Astrocyte of the cerebellum (primary cell): ENCODE measurements around the gene SCMH1.

ENCODE experiments used
- DNase-seq: peaks from one replicate; pipeline ENCODE4 v3.0.0-alpha.2; 2011; ENCODE audit warnings: low read depth
- H3K4me3 ChIP-seq: 2 replicates; pipeline ENCODE4 v1.5.1; 2011; ENCODE audit warnings: mild to moderate bottlenecking, low read depth, low read length, moderate library complexity
- in situ Hi-C: cut with HindIII; loops from 2 replicates; pipeline ENCODE4 v1.10.0; 2017; ENCODE audit warnings: low sequenced_read_pairs
- TF ChIP-seq, protein P1 (sequence below): IDR thresholded peaks from 2 replicates; pipeline ENCODE4 v1.5.1; 2012; ENCODE audit warnings: low read length, low read depth, moderate library complexity, mild to moderate bottlenecking; ENCODE audit errors: missing control alignments

The SCMH1 gene

DNA sequence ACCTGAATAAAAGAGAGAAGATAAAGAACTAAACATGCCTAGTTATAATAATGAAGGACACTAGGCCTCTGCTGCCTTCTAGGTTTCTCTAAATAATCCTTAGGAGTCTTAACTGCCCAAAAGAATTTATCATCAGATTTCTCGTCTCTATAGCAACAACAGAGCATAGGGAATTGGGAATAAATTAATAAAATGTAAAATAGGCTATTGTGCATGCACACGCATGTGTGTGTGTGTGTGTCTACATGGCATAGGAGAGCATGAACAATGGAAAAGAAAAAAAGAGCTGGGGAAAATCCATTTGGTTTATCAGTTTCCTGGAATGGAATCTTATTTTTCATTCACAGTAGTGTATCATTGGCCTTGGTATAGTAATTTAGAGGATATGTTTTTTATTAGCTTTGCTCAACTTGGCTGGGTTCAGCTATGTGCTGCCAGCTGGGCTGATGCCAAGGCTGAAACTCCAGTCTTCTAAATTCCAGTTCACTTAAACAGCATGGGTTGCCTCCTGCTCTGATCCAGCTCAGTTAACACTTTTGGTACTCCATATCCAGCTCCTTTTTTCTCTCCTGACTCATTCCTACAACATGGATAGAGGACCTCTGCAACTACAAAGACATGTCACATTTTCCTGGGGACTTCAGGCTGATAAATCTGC lies 140.0 kb downstream of the SCMH1 start:
- H3K4me3 ChIP-seq: no peak overlapping the region
- TF ChIP-seq, protein P1, sequence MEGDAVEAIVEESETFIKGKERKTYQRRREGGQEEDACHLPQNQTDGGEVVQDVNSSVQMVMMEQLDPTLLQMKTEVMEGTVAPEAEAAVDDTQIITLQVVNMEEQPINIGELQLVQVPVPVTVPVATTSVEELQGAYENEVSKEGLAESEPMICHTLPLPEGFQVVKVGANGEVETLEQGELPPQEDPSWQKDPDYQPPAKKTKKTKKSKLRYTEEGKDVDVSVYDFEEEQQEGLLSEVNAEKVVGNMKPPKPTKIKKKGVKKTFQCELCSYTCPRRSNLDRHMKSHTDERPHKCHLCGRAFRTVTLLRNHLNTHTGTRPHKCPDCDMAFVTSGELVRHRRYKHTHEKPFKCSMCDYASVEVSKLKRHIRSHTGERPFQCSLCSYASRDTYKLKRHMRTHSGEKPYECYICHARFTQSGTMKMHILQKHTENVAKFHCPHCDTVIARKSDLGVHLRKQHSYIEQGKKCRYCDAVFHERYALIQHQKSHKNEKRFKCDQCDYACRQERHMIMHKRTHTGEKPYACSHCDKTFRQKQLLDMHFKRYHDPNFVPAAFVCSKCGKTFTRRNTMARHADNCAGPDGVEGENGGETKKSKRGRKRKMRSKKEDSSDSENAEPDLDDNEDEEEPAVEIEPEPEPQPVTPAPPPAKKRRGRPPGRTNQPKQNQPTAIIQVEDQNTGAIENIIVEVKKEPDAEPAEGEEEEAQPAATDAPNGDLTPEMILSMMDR: no peak
- in situ Hi-C loops: no loop called here
- DNase-seq: peak; percentile 98

DNA sequence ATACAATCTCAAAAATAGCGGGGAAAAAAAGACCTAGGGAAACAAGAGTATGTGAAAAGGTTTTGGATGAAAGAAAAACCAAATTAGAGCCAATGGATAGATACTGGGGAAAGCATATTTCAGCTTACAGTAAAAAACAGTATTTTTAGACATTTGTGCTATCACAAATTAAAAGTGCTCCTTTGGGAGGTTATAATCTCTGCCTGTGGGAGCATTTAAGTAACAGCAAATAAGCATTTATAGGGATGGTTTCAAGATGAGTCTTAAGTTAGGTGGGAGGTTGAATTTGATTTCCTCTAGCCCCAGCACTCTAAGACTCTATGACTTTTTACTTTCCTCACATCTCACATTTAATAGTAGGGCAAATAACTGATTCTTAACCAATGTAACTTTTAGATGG lies 141.0 kb downstream of the SCMH1 start:
- no peak overlapping the region for H3K4me3 ChIP-seq
- TF ChIP-seq, protein P1: no peak
- no peak for DNase-seq
- in situ Hi-C loops: no loop called here

DNA sequence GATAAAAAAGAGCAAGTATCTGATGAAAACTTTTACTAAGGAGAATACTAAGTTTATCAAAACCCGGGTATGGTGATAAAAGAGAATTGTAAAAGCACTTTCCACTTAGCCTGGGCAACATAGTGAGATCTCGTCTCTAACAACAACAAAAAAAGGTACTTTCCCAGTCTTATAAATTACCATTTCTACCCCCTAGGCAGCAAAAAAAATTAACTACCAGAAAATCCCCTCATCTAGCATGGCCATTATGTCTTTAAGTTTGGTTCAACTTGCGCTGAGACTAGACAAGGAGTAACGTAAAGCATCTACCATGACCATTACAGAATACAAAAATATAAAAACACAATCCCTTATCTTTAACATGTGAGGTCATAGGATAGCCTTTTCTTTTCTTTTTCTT lies 141.9 kb downstream of the SCMH1 start:
- in situ Hi-C loops: no loop called here
- TF ChIP-seq, protein P1: no peak
- H3K4me3 ChIP-seq: no peak overlapping the region
- no peak for DNase-seq

DNA sequence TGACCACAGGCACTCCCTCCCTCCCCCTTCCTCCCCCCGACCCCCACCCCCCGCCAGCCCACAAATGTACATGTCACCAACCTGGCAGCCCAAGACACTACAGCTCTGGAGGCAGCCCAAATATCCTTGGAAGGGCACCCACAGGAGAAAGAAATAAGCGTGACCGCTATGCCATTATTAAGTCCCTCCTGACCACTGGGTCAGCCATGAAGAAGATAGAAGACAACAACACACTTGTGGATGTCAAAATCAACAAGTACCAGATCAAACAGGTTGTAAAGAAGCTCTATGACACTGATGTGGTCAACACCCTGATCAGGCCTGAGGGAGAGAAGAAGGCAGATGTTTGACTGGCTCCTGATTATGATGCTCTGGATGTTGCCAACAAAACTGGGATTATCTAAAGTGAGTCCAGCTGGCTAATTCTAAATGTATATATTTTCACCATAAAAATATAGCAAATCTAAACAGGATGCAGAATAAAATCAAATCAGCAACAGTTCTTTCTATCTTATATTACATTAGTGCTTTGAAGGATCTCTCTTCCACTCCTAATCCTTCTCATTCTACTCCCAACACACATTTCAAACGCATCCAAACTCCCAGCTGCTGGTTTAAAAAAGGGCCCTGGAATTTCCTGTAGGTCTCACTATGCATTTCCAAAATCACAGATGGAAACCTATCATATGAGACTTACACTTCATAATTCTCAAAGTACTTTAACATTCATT lies 143.2 kb downstream of the SCMH1 start:
- TF ChIP-seq, protein P1: no peak
- in situ Hi-C loops: loop anchor here (10.0 kb wide), 1 partner anchor 64 kb away; no protein-coding TSS in a partner anchor

DNA sequence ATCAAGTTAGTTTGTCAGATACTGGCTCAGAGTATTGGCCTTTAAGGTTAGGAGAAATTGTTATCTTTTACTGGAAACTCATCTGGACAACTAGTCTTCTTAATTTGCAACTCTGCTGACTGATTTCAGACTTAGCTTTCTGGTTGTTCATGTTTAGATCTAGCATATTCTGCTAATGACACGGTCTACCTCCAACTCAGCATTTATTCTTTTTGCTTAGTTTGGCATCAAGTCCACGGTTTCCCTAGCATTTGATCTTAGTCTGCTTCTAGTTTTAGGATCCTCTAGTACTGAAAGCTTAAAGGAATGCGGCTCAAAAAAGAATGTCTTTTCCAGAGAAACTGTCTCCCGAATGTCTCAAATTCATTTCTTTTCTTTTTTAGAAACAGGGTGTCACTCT lies 145.0 kb downstream of the SCMH1 start:
- H3K4me3 ChIP-seq: no peak overlapping the region
- in situ Hi-C loops: loop anchor here (10.0 kb wide), 1 partner anchor 62 kb away; no protein-coding TSS in a partner anchor
- DNase-seq: no peak
- TF ChIP-seq, protein P1: no peak

More for the DNA sequence above, 143.2 kb downstream of the SCMH1 start:
- no peak overlapping the region for H3K4me3 ChIP-seq
- DNase-seq: no peak

DNA sequence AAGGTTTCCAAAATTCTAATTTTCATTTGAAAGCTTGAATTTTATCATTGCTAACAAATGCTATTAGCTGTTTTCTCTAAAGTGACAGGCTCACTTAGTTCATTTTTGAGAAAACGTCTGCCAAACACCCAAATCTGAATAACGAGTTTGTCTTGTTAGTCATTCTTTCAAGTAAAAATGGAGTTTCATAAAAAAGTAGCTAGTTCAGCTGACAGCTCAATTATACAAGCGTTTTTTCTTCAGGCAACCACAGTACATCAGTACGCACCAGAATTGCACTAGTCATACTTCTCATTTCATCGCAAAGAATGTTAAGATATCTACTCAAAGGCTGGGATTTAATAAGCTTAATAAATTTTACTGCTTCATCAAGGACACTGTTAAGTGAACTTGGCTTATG lies 148.3 kb downstream of the SCMH1 start:
- DNase-seq: no peak
- in situ Hi-C loops: loop anchor here (10.0 kb wide), 1 partner anchor 59 kb away; no protein-coding TSS in a partner anchor
- TF ChIP-seq, protein P1: no peak
- no peak overlapping the region for H3K4me3 ChIP-seq
